PC-9 (cell line): ENCODE data around the gene CKB.

ENCODE experiments used
- EZH2 ChIP-seq: fragments of 200-600 bp; sonication (generic); IDR thresholded peaks from 2 replicates; pipeline ENCODE4 v1.8.0; 2017; ENCODE audit warnings: antibody characterized with exemption, low read depth
- TF ChIP-seq, protein P1 (sequence below): fragments of 200-600 bp; sonication (generic); conservative IDR thresholded peaks from 2 replicates; pipeline ENCODE4 v1.6.1; 2017; ENCODE audit warnings: mixed run types, antibody characterized with exemption, mild to moderate bottlenecking, moderate library complexity

DNA sequence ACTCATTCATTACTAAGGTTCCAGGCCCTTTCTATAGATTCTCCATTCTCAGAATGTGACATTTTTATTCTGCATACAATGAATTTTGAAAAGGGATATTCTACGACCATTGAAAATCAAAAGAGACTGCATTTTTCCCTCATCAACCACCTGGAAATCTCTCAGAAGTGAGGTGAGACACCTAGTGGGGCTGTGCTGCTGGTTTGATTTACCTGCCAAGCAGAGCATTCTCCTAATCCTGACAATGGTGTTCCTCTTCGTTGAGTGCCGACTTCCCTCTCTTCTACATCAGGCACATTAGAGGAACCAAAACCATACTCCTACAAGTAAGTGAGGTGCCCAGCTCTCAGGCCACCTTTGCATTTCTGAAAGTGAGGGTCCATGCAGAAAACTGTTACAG is 14.9 kb downstream of the CKB start:
- TF ChIP-seq, protein P1, sequence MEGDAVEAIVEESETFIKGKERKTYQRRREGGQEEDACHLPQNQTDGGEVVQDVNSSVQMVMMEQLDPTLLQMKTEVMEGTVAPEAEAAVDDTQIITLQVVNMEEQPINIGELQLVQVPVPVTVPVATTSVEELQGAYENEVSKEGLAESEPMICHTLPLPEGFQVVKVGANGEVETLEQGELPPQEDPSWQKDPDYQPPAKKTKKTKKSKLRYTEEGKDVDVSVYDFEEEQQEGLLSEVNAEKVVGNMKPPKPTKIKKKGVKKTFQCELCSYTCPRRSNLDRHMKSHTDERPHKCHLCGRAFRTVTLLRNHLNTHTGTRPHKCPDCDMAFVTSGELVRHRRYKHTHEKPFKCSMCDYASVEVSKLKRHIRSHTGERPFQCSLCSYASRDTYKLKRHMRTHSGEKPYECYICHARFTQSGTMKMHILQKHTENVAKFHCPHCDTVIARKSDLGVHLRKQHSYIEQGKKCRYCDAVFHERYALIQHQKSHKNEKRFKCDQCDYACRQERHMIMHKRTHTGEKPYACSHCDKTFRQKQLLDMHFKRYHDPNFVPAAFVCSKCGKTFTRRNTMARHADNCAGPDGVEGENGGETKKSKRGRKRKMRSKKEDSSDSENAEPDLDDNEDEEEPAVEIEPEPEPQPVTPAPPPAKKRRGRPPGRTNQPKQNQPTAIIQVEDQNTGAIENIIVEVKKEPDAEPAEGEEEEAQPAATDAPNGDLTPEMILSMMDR: no peak
- TF ChIP-seq EZH2: no peak
